Neutrophil (primary cell): ENCODE measurements around the gene ZBED3.

Experiments used
- H3K27ac ChIP-seq: fragments of 200-600 bp; sonication (generic); 2 replicates; pipeline ENCODE4 v1.5.1; 2016; ENCODE audit warnings: mild to moderate bottlenecking, moderate library complexity
- H3K27me3 ChIP-seq: fragments of 200-600 bp; sonication (generic); 2 replicates; pipeline ENCODE4 v1.6.0; 2016; ENCODE audit warnings: mild to moderate bottlenecking
- H3K36me3 ChIP-seq: fragments of 200-600 bp; sonication (generic); 2 replicates; pipeline ENCODE4 v1.5.1; 2017
- H3K4me1 ChIP-seq, 2 experiments: fragments of 200-600 bp in 1 of 2; sonication (generic) in 1 of 2; 1 replicate in 1 of 2; 2 replicates in 1 of 2; pipeline versions ENCODE4 v1.5.1 to v1.6.1; 2013 to 2016; ENCODE audit warnings: low read depth in 1 of 2, low read length in 1 of 2, mild to moderate bottlenecking in 1 of 2, moderate library complexity in 1 of 2; ENCODE audit not compliant: control insufficient read depth in 1 of 2, insufficient read depth in 1 of 2
- H3K4me3 ChIP-seq, 2 experiments: fragments of 200-600 bp in 1 of 2; sonication (generic) in 1 of 2; 1 replicate in 1 of 2; 2 replicates in 1 of 2; pipeline ENCODE4 v1.5.1; 2013 to 2016; ENCODE audit warnings: low read depth in 1 of 2, low read length in 1 of 2, mild to moderate bottlenecking in 1 of 2, moderate library complexity in 1 of 2
- H3K9me3 ChIP-seq: fragments of 200-600 bp; sonication (generic); 2 replicates; pipeline ENCODE4 v1.5.1; 2016
- TF ChIP-seq, protein P1 (sequence below): fragments of 200-600 bp; sonication (generic); IDR thresholded peaks from 2 replicates; pipeline ENCODE4 v1.5.1; 2016; ENCODE audit warnings: antibody characterized with exemption

ZBED3 gene

GRCh38 chr5:77086689-77087483 is at the start of gene ZBED3:
TSS of gene ZBED3 (minus strand) at chr5:77087285. CDS start at chr5:77077878, 9,407 bp downstream.
- peaks cover 27% of the 10 kb centered on the region for H3K27me3 ChIP-seq
- no peaks in the 10 kb centered on the region for H3K36me3 ChIP-seq
- peak within 1 kb of the TSS; percentile 5 for H3K27ac ChIP-seq
- TF ChIP-seq, protein P1, sequence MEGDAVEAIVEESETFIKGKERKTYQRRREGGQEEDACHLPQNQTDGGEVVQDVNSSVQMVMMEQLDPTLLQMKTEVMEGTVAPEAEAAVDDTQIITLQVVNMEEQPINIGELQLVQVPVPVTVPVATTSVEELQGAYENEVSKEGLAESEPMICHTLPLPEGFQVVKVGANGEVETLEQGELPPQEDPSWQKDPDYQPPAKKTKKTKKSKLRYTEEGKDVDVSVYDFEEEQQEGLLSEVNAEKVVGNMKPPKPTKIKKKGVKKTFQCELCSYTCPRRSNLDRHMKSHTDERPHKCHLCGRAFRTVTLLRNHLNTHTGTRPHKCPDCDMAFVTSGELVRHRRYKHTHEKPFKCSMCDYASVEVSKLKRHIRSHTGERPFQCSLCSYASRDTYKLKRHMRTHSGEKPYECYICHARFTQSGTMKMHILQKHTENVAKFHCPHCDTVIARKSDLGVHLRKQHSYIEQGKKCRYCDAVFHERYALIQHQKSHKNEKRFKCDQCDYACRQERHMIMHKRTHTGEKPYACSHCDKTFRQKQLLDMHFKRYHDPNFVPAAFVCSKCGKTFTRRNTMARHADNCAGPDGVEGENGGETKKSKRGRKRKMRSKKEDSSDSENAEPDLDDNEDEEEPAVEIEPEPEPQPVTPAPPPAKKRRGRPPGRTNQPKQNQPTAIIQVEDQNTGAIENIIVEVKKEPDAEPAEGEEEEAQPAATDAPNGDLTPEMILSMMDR, result no peak
- no peaks in the 10 kb centered on the region for H3K9me3 ChIP-seq
- peaks cover 17 to 20% of the 10 kb centered on the region in 2 experiments for H3K4me1 ChIP-seq
- peak within 1 kb of the TSS; percentile 61 to 70 for H3K4me3 ChIP-seq

- TF ChIP-seq, protein P1, result no peak
- no peak overlapping the region for H3K27ac ChIP-seq
- no peak overlapping the region for H3K4me3 ChIP-seq
- no peaks in the 10 kb centered on the region for H3K36me3 ChIP-seq
- no peaks in the 10 kb centered on the region for H3K4me1 ChIP-seq
- H3K9me3 ChIP-seq, result no peaks in the 10 kb centered on the region
- H3K27me3 ChIP-seq, result no peaks in the 10 kb centered on the region
Observed at GRCh38 chr5:77133061-77133758, 46.1 kb upstream of the ZBED3 start.

GRCh38 chr5:77131361-77131760 is 44.3 kb upstream of the ZBED3 start:
- Histone ChIP-seq H3K27ac (no peak overlapping the region), H3K9me3 (no peaks in the 10 kb centered on the region), H3K36me3 (no peaks in the 10 kb centered on the region), H3K27me3 (no peaks in the 10 kb centered on the region), H3K4me1 (no peaks in the 10 kb centered on the region), H3K4me3 (no peak overlapping the region)
- TF ChIP-seq, protein P1, result no peak

DNA sequence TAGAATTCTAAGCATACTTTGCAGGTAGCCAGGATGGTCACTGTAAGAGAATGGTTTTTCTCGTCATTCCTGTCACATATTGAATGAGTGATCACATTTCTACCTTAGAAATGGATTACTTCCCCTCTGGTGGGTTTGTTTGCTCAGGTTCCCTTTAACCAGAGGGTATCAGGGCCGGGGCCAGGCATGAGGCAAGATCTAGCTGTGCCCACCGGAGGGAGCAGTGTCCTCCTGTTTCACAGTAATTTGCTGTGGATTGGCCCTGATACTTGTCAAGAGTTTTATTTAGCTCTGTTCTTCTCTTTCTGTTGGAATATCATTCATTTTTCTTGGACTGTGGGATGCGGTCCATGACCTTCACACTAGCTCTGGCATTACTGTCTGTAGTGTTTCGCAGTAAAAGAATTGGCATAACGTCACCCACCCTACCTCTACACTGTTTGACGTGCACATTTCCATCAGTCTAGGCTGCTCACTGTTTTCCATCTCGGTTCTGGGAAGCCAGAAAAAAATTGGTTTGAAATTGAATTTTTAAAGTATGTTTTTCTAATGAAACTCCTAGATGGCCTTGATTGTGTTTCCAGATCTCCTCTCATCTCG is 42.4 kb upstream of the ZBED3 start:
- Histone ChIP-seq H3K4me3 (no peak overlapping the region), H3K36me3 (no peaks in the 10 kb centered on the region), H3K9me3 (no peaks in the 10 kb centered on the region), H3K4me1 (no peaks in the 10 kb centered on the region), H3K27me3 (no peaks in the 10 kb centered on the region), H3K27ac (no peak overlapping the region)
- TF ChIP-seq, protein P1, result no peak

GRCh38 chr5:77128411-77129061 is 41.5 kb upstream of the ZBED3 start:
- Histone ChIP-seq H3K9me3 (no peaks in the 10 kb centered on the region), H3K4me3 (no peak overlapping the region), H3K36me3 (no peaks in the 10 kb centered on the region), H3K27me3 (no peaks in the 10 kb centered on the region), H3K27ac (no peak overlapping the region), H3K4me1 (no peaks in the 10 kb centered on the region)
- TF ChIP-seq, protein P1, result no peak
